ENCODE data around the gene PIGK. TPM values are rescaled to one million over a fixed set of nuclear protein-coding genes. Genes with fewer than 3 reads are reported as not detected.
"Not testable (repeated sequence)": the region's sequence is repeated elsewhere in the genome, so short reads cannot be mapped to it uniquely, and the experiment has no call there.

Gene PIGK
- total and polyA plus RNA-seq, 8 donors = 24.7 to 38.1 (median 31.6) TPM

DNA sequence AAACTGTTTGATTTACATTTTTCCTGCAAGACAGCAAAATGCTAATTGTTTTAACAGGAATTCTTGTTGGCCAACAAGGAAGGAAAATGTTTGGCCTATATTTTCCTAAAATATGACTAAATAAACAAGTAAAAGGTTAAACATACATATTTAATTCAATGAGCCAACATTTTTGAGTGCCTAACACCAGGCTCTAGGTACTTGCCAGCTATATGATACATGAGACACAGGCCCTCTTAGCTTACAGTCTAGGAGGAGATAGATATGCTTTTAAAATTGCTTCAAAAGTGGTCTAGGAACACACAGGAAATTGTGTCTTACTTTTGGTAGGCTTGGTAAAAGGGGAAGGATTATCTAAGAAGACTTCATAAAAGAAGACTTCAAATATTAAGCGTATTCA, 50.9 kb downstream of the PIGK start:
- no peaks in the 10 kb centered on the region for H3K36me3 ChIP-seq
- no peaks in the 10 kb centered on the region for H3K4me1 ChIP-seq
- intact Hi-C loops (cut with DNase I) = loop anchor here in 1 of 2 donors (10.0 kb wide), 1 partner anchor 366 kb away; no protein-coding TSS in a partner anchor
- H3K27ac ChIP-seq = no peak overlapping the region
- DNase-seq = no peak
- no peaks in the 10 kb centered on the region for H3K9me3 ChIP-seq
- ATAC-seq = no peak
- no peak overlapping the region for H3K4me3 ChIP-seq
- no peaks in the 10 kb centered on the region for H3K27me3 ChIP-seq
- no peak for TF ChIP-seq CTCF (IDR thresholded peaks at IDR 0.05)

DNA sequence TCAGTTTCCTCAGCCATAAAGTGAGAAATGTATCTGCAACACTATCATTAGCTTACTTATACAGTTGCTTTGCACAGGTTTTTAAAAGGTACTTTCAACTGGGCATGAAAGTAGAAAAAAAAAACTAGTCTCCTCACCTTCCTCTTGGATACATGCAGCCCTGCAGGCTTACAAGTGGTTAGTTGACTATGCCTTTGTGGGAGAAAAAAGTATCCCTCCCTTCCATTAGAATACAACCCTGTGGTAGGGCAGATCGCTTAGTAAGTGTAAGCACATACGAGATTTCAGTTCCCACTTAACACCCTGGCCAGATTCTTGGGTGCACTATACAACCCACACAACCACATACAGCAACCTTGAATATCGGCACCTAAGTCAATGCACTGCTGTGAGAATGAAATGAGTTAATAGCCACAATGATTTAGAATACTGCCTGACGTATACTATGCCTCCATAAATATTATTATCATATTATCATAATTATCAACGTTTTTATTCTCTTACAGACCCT, 54.7 kb downstream of the PIGK start:
- no peak for TF ChIP-seq CTCF (IDR thresholded peaks at IDR 0.05)
- H3K9me3 ChIP-seq = no peaks in the 10 kb centered on the region
- peaks cover 0 to 20% of the 10 kb centered on the region in 2 donors for H3K36me3 ChIP-seq
- H3K27me3 ChIP-seq = no peaks in the 10 kb centered on the region
- no peak for DNase-seq
- intact Hi-C loops (cut with DNase I) = loop anchor here in 1 of 2 donors (10.0 kb wide), 1 partner anchor 370 kb away; no protein-coding TSS in a partner anchor
- no peak overlapping the region for H3K4me3 ChIP-seq
- H3K4me1 ChIP-seq = no peaks in the 10 kb centered on the region
- ATAC-seq = no peak
- H3K27ac ChIP-seq = no peak overlapping the region

- not testable (repeated sequence) for DNase-seq, H3K4me1 ChIP-seq, H3K27me3 ChIP-seq, H3K4me3 ChIP-seq, H3K27ac ChIP-seq, H3K9me3 ChIP-seq, ATAC-seq
- H3K36me3 ChIP-seq = peaks cover 0 to 33% of the 10 kb centered on the region in 2 donors
- intact Hi-C loops (cut with DNase I) = loop anchor here in 1 of 2 donors (10.0 kb wide), 1 partner anchor 375 kb away; no protein-coding TSS in a partner anchor
Measured at GRCh38 chr1:77159706-77160105, 59.5 kb downstream of the PIGK start.

DNA sequence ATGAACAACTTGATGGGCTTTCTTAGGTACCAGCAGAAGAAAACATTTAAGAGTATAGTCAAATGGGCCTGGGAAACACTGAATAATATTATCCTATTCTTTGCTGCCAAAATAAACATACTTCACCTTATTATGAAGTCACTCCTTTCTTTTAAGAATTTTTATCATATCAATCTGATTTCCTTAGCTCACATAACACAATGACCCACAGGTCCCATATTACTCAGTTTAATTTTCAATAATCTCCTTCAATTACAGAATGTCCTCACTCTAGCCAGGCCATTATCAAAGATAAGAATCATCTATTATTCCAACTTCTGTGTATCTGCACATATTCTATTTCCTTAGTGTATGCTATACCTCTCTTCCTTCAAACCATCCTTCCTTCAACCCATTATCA, 63.0 kb downstream of the PIGK start:
- DNase-seq (no peak), ATAC-seq (no peak)
- no peak for TF ChIP-seq CTCF (IDR thresholded peaks at IDR 0.05)
- no peak overlapping the region for H3K27ac ChIP-seq
- H3K36me3 ChIP-seq = peaks cover 0 to 30% of the 10 kb centered on the region in 2 donors
- intact Hi-C loops (cut with DNase I) = no loop called here
- peaks cover 0 to 3% of the 10 kb centered on the region in 2 donors for H3K9me3 ChIP-seq
- H3K27me3 ChIP-seq = no peaks in the 10 kb centered on the region
- no peaks in the 10 kb centered on the region for H3K4me1 ChIP-seq
- H3K4me3 ChIP-seq = no peak overlapping the region

DNA sequence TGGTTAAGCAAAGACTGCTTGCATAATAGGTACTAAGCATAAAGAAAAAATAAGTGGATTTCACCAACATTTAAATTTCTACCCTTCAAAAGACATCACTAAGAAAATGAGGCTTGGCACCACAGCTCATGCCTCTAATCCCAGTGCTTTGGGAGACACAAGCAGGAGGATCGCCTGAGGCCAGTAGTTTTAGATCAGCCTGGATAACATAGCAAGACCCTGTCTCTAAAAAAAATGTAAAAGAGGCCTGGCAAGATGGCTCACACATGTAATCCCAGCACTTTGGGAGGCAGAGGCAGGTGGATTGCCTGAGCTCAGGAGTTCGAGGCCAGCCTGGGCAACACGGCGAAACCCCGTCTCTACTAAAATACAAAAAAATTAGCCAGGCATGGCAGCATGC, 73.0 kb downstream of the PIGK start:
- Histone ChIP-seq H3K9me3 (no peaks in the 10 kb centered on the region), H3K4me1 (no peaks in the 10 kb centered on the region), H3K27ac (no peak overlapping the region), H3K27me3 (no peaks in the 10 kb centered on the region), H3K4me3 (no peak overlapping the region), H3K36me3 (no peaks in the 10 kb centered on the region)
- TF ChIP-seq CTCF (IDR thresholded peaks at IDR 0.05) = no peak
- ATAC-seq (no peak), DNase-seq (no peak)
- intact Hi-C loops (cut with DNase I) = no loop called here

Data from left lung (tissue), 10 donors.